Suprapubic skin (tissue), 4 donors: ENCODE measurements around the gene TKT.

Experiments used
- CTCF ChIP-seq, 2 donors: fragments of 200-600 bp in 1 of 2; fragments of 450-650 bp in 1 of 2; sonication (generic) in 1 of 2; IDR thresholded peaks; one replicate each; pipeline ENCODE4 v1.5.1; 2016 to 2019; ENCODE audit warnings: antibody characterized with exemption in 2 of 2, mild to moderate bottlenecking in 1 of 2, moderate library complexity in 1 of 2
- EP300 ChIP-seq: sonication (generic); formaldehyde crosslinking; IDR thresholded peaks from one replicate; pipeline ENCODE4 v1.6.1; 2017; ENCODE audit warnings: antibody characterized with exemption
- POLR2A ChIP-seq, 2 donors: fragments of 450-650 bp; IDR thresholded peaks; one replicate each; pipeline ENCODE4 v1.6.1; 2017; ENCODE audit warnings: antibody characterized with exemption in 2 of 2, mild to moderate bottlenecking in 2 of 2, moderate library complexity in 2 of 2
- POLR2AphosphoS5 ChIP-seq, 3 donors: sonication (generic); formaldehyde crosslinking; IDR thresholded peaks; one replicate each; pipeline ENCODE4 v1.6.1; 2017; ENCODE audit warnings: antibody characterized with exemption in 3 of 3

GRCh38 chr3:53188136-53188685, 67.6 kb downstream of the TKT start:
- TF ChIP-seq CTCF (IDR thresholded peaks at IDR 0.05) (no peak), POLR2AphosphoS5 (IDR thresholded peaks at IDR 0.05) (no peak), POLR2A (IDR thresholded peaks at IDR 0.05) (no peak), EP300 (no peak)
